ENCODE data around the gene MPHOSPH10. TPM values are rescaled to one million over a fixed set of nuclear protein-coding genes. Genes with fewer than 3 reads are reported as not detected.
"Not testable (repeated sequence)": the region's sequence is repeated elsewhere in the genome, so short reads cannot be mapped to it uniquely, and the experiment has no call there.

MPHOSPH10 gene
- total and polyA plus RNA-seq, 10 of the 15 experiments (the other 5 are each of a cell fraction or from before 2014, with no cell fraction given), result 23.8 to 56.8 (median 41.3) TPM

GRCh38 chr2:71083297-71083696 is 47.1 kb upstream of the MPHOSPH10 start:
- H4K20me1 ChIP-seq (ENCODE audit: control insufficient read depth, insufficient read depth); H3K36me3 ChIP-seq (ENCODE audit: control insufficient read depth in 2 of 2, insufficient read depth in 2 of 2, low read length in 1 of 2); ATAC-seq; BruUV-seq (replicated peaks); H3K9me3 ChIP-seq (replicated peaks; ENCODE audit: control insufficient read depth, insufficient read depth, low read length); H3K79me2 ChIP-seq (ENCODE audit: control insufficient read depth, insufficient read depth, low read length); H3K27ac ChIP-seq (ENCODE audit: control insufficient read depth, insufficient read depth); H3K4me3 ChIP-seq; RAD21 ChIA-PET (ENCODE audit: unreplicated experiment); H3K4me2 ChIP-seq (ENCODE audit: control insufficient read depth, insufficient read depth); intact Hi-C loops (cut with micrococcal nuclease; ENCODE audit: unreplicated experiment); in situ Hi-C loops (cut with MboI); H3K27me3 ChIP-seq (replicated peaks in 1 of 2; ENCODE audit: control insufficient read depth in 2 of 2, insufficient read depth in 2 of 2, low read length in 1 of 2); H2AFZ ChIP-seq (ENCODE audit: control insufficient read depth, low read depth, low read length); H3K9ac ChIP-seq (ENCODE audit: control insufficient read depth, insufficient read depth, low read length); FAIRE-seq; DNase-seq (ENCODE audit: low read depth, low spot score): not testable (repeated sequence)
- SMC1A ChIA-PET (ENCODE audit: uncharacterized antibody, unreplicated experiment), result interaction anchor here (2.0 kb wide), 1 partner anchor 13 kb away, joined by 11 read pairs; no protein-coding TSS in a partner anchor
- CTCF ChIA-PET, result interaction anchor here (1.8 to 4.1 kb wide), 2 partner anchors 12 to 17 kb away, joined by 10 to 36 read pairs; no protein-coding TSS in a partner anchor
- POLR2A ChIA-PET, result interaction anchor here (1.8 kb wide), 1 partner anchor 13 kb away, joined by 4 read pairs; no protein-coding TSS in a partner anchor
- no CpG with 5 or more reads among the region's 3 CpGs for WGBS (ENCODE audit: insufficient coverage, insufficient replicate concordance, low lambda C conversion rate, missing lambda C conversion rate)
- peaks cover 14% of the 10 kb centered on the region for H3K4me1 ChIP-seq (ENCODE audit: control insufficient read depth, insufficient read depth, low read length)

GRCh38 chr2:71083752-71084312 is 46.6 kb upstream of the MPHOSPH10 start:
- H3K9ac ChIP-seq (ENCODE audit: control insufficient read depth, insufficient read depth, low read length); H3K36me3 ChIP-seq (ENCODE audit: control insufficient read depth in 2 of 2, insufficient read depth in 2 of 2, low read length in 1 of 2); H3K79me2 ChIP-seq (ENCODE audit: control insufficient read depth, insufficient read depth, low read length); SMC1A ChIA-PET (ENCODE audit: uncharacterized antibody, unreplicated experiment); H2AFZ ChIP-seq (ENCODE audit: control insufficient read depth, low read depth, low read length); DNase-seq (ENCODE audit: low read depth, low spot score); in situ Hi-C loops (cut with MboI); H3K9me3 ChIP-seq (replicated peaks; ENCODE audit: control insufficient read depth, insufficient read depth, low read length); H3K27ac ChIP-seq (ENCODE audit: control insufficient read depth, insufficient read depth); H3K27me3 ChIP-seq (replicated peaks in 1 of 2; ENCODE audit: control insufficient read depth in 2 of 2, insufficient read depth in 2 of 2, low read length in 1 of 2); BruUV-seq (replicated peaks); H3K4me3 ChIP-seq; FAIRE-seq; H4K20me1 ChIP-seq (ENCODE audit: control insufficient read depth, insufficient read depth); H3K4me2 ChIP-seq (ENCODE audit: control insufficient read depth, insufficient read depth); ATAC-seq; intact Hi-C loops (cut with micrococcal nuclease; ENCODE audit: unreplicated experiment): not testable (repeated sequence)
- H3K4me1 ChIP-seq (ENCODE audit: control insufficient read depth, insufficient read depth, low read length), result peaks cover 14% of the 10 kb centered on the region
- 56% methylated on average over 10 of the region's 13 CpGs for WGBS (ENCODE audit: insufficient coverage, insufficient replicate concordance, low lambda C conversion rate, missing lambda C conversion rate)
- ChIA-PET POLR2A (interaction anchor here (0.6 to 1.2 kb wide), 2 partner anchors 15 to 278 kb away, joined by 3 to 4 read pairs; partner anchors contain the start of gene NAGK), RAD21 (ENCODE audit: unreplicated experiment) (interaction anchor here (0.9 kb wide), 1 partner anchor 14 kb away, joined by 3 read pairs; no protein-coding TSS in a partner anchor), CTCF (interaction anchor here (1.2 to 4.1 kb wide), 2 partner anchors 13 to 16 kb away, joined by 3 to 36 read pairs; no protein-coding TSS in a partner anchor)

- SMC1A ChIA-PET (ENCODE audit: uncharacterized antibody, unreplicated experiment), result interaction anchor here (0.6 kb wide), 1 partner anchor 27 kb away, joined by 3 read pairs; no protein-coding TSS in a partner anchor
- BruUV-seq (replicated peaks); in situ Hi-C loops (cut with MboI); H3K9me3 ChIP-seq (replicated peaks; ENCODE audit: control insufficient read depth, insufficient read depth, low read length); H3K9ac ChIP-seq (ENCODE audit: control insufficient read depth, insufficient read depth, low read length); H3K4me2 ChIP-seq (ENCODE audit: control insufficient read depth, insufficient read depth); H3K4me3 ChIP-seq; FAIRE-seq; H3K27me3 ChIP-seq (replicated peaks in 1 of 2; ENCODE audit: control insufficient read depth in 2 of 2, insufficient read depth in 2 of 2, low read length in 1 of 2); RAD21 ChIA-PET (ENCODE audit: unreplicated experiment); intact Hi-C loops (cut with micrococcal nuclease; ENCODE audit: unreplicated experiment); H3K36me3 ChIP-seq (ENCODE audit: control insufficient read depth in 2 of 2, insufficient read depth in 2 of 2, low read length in 1 of 2); H3K79me2 ChIP-seq (ENCODE audit: control insufficient read depth, insufficient read depth, low read length); H4K20me1 ChIP-seq (ENCODE audit: control insufficient read depth, insufficient read depth); ATAC-seq; DNase-seq (ENCODE audit: low read depth, low spot score); H3K27ac ChIP-seq (ENCODE audit: control insufficient read depth, insufficient read depth); H2AFZ ChIP-seq (ENCODE audit: control insufficient read depth, low read depth, low read length); POLR2A ChIA-PET; CTCF ChIA-PET: not testable (repeated sequence)
- 72% methylated on average over 8 of the region's 9 CpGs for WGBS (ENCODE audit: insufficient coverage, insufficient replicate concordance, low lambda C conversion rate, missing lambda C conversion rate)
- H3K4me1 ChIP-seq (ENCODE audit: control insufficient read depth, insufficient read depth, low read length), result peaks cover 14% of the 10 kb centered on the region
These were observed 45.0 kb upstream of the MPHOSPH10 start for GRCh38 chr2:71085325-71086003.

- DNase-seq (ENCODE audit: low read depth, low spot score); H3K27ac ChIP-seq (ENCODE audit: control insufficient read depth, insufficient read depth); BruUV-seq (replicated peaks); H3K79me2 ChIP-seq (ENCODE audit: control insufficient read depth, insufficient read depth, low read length); intact Hi-C loops (cut with micrococcal nuclease; ENCODE audit: unreplicated experiment); ATAC-seq; in situ Hi-C loops (cut with MboI); H4K20me1 ChIP-seq (ENCODE audit: control insufficient read depth, insufficient read depth); H3K9ac ChIP-seq (ENCODE audit: control insufficient read depth, insufficient read depth, low read length); H3K27me3 ChIP-seq (replicated peaks in 1 of 2; ENCODE audit: control insufficient read depth in 2 of 2, insufficient read depth in 2 of 2, low read length in 1 of 2); H3K36me3 ChIP-seq (ENCODE audit: control insufficient read depth in 2 of 2, insufficient read depth in 2 of 2, low read length in 1 of 2); H3K4me2 ChIP-seq (ENCODE audit: control insufficient read depth, insufficient read depth); CTCF ChIA-PET; RAD21 ChIA-PET (ENCODE audit: unreplicated experiment); H3K9me3 ChIP-seq (replicated peaks; ENCODE audit: control insufficient read depth, insufficient read depth, low read length); POLR2A ChIA-PET; FAIRE-seq; H3K4me3 ChIP-seq; H2AFZ ChIP-seq (ENCODE audit: control insufficient read depth, low read depth, low read length); H3K4me1 ChIP-seq (ENCODE audit: control insufficient read depth, insufficient read depth, low read length); SMC1A ChIA-PET (ENCODE audit: uncharacterized antibody, unreplicated experiment): not testable (repeated sequence)
- 28% methylated on average over 14 of the region's 14 CpGs for WGBS (ENCODE audit: insufficient coverage, insufficient replicate concordance, low lambda C conversion rate, missing lambda C conversion rate)
These were observed 41.0 kb upstream of the MPHOSPH10 start for GRCh38 chr2:71089475-71089874.
